ENCODE results near the gene MEGF6.

Gene MEGF6

DNA sequence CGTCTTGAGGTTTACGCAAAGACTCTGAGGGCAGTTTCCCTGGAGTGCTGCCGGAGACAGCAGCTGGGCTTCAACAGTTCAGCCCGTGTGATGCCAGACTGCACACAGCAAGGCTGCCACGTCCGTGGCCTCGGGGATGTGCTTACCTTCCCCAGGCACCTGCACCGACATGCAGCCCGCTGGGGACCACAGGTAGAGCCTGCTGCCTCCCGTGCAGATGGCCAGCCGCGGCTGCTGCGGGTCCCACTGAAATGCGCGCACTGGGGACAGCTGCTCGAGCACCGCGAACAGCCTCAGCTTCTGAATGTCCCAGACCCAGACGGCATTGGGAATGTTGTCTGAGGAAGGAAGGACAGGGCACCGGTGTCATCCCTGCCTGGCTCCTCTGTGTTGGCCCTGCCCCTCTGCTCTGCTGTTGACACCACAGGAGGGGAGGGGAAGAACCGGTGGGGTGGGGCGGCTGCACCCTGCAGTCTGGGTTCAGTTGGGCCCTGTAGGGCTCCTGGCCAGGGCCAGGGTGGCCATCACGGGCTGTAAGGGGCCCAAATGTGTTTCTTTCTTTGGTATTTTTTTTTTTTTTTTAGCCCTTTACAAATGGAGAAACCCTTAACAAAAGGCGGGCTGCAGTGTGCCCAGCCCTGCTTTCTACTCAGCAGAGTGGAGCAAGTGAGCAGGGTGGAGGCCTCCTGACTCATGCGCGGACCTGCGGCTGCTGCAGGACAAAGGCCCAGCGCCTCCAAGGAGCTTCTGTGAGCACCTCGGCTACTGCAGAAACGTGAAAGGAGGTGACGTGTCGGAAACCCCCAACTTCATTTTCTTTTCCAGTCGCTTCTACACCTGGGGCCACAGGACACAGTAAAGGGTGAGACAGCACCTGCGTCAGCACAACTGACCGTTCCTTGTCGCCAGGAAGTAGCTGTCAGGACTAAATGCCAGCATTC lies 20.3 kb upstream of the MEGF6 start:
- no peak overlapping the region for H3K27ac ChIP-seq
- TF ChIP-seq, protein P1, sequence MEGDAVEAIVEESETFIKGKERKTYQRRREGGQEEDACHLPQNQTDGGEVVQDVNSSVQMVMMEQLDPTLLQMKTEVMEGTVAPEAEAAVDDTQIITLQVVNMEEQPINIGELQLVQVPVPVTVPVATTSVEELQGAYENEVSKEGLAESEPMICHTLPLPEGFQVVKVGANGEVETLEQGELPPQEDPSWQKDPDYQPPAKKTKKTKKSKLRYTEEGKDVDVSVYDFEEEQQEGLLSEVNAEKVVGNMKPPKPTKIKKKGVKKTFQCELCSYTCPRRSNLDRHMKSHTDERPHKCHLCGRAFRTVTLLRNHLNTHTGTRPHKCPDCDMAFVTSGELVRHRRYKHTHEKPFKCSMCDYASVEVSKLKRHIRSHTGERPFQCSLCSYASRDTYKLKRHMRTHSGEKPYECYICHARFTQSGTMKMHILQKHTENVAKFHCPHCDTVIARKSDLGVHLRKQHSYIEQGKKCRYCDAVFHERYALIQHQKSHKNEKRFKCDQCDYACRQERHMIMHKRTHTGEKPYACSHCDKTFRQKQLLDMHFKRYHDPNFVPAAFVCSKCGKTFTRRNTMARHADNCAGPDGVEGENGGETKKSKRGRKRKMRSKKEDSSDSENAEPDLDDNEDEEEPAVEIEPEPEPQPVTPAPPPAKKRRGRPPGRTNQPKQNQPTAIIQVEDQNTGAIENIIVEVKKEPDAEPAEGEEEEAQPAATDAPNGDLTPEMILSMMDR (conservative IDR thresholded peaks at IDR 0.05), result no peak
- TF ChIP-seq ZFX (IDR thresholded peaks at IDR 0.05), result no peak

DNA sequence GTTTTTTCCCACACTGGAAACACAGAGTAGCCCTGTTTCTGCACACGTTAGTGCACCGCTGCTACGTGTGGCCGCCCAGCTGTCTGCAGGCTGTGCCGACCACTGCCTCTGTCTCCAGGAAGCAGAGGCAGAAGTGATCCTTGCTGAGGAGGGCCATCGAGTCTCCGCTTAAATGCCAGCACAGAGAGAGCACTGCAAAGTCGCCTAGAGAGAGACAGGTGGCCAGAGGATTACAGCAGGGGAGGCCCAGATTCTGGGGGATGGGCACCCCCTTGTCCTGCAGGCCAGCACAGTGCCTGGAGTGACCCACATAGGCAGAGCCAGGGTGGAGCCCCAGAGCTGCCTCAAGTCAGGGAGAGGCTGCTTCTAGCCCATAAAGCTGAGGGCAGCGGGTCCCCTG lies 19.6 kb upstream of the MEGF6 start:
- no peak overlapping the region for H3K27ac ChIP-seq
- TF ChIP-seq ZFX (IDR thresholded peaks at IDR 0.05), result no peak
- TF ChIP-seq, protein P1 (conservative IDR thresholded peaks at IDR 0.05), result no peak

DNA sequence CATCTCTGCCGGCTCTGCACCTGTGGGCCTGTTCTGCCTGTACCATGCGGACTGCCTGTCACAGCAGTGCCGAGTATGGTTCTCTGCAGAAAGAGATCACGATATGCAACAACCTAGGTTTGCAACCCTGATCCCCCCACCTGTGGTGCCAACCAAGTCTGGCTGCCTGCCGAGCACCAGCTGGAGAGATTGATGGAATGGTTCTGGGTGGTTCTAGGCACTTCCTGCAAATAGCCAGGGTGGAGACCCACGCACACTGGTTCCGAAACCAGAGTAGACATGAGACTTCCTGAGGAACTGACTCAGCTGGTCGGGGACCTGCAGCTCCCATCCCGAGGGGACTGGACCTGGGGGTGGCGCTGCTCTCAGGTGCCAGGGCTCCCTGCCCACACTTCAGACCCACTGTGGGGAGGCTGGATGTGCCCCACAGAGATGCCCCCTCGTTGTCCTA lies 18.9 kb upstream of the MEGF6 start:
- H3K27ac ChIP-seq, result no peak overlapping the region
- TF ChIP-seq, protein P1 (conservative IDR thresholded peaks at IDR 0.05), result no peak
- no peak for TF ChIP-seq ZFX (IDR thresholded peaks at IDR 0.05)

DNA sequence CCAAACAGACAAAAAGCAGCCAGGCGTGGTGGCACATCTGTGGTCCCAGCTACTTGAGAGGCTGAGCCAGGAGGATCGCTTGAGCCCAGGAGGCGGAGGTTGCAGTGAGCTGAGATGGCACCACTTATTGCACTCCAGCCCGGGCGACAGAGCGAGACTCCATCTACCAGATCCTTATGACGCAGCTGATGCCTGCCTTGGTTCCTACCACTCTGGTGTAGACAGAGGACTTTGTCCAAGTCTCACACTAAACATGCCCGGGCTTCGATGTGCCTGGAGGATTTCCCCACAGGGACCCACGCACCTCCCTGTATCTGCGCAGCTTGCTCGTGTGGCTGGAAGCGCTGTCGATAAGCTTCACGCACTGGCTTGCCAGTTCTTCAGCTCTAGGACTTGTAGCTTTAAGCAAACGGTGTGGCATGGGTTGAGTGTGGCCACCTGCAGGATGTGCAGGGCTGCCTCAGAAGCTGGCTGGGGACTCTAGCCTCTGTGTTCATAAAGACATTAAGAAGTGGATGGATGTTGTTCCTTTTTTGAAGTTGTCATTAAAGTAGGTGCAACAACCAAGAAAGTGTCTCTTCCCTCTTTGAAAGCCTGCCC lies 18.4 kb upstream of the MEGF6 start:
- no peak for TF ChIP-seq ZFX (IDR thresholded peaks at IDR 0.05)
- TF ChIP-seq, protein P1 (conservative IDR thresholded peaks at IDR 0.05), result no peak
- no peak overlapping the region for H3K27ac ChIP-seq

DNA sequence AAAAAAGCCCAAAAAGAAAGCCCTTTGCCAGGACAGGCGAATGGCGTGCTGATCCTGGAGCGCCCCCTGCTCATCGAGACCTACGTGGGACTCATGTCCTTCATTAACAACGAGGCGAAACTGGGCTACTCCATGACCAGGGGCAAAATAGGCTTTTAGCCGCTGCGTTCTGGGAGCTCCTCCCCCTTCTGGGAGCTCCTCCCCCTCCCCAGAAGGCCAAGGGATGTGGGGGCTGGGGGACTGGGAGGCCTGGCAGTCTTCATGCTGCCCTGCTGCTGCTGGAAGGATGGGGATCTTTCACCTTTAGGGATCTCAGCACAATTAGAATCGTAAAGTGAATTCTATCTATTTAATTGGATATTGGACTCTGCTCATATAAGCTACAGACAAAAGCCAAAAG lies 17.1 kb upstream of the MEGF6 start:
- TF ChIP-seq, protein P1 (conservative IDR thresholded peaks at IDR 0.05), result no peak
- no peak for TF ChIP-seq ZFX (IDR thresholded peaks at IDR 0.05)

DNA sequence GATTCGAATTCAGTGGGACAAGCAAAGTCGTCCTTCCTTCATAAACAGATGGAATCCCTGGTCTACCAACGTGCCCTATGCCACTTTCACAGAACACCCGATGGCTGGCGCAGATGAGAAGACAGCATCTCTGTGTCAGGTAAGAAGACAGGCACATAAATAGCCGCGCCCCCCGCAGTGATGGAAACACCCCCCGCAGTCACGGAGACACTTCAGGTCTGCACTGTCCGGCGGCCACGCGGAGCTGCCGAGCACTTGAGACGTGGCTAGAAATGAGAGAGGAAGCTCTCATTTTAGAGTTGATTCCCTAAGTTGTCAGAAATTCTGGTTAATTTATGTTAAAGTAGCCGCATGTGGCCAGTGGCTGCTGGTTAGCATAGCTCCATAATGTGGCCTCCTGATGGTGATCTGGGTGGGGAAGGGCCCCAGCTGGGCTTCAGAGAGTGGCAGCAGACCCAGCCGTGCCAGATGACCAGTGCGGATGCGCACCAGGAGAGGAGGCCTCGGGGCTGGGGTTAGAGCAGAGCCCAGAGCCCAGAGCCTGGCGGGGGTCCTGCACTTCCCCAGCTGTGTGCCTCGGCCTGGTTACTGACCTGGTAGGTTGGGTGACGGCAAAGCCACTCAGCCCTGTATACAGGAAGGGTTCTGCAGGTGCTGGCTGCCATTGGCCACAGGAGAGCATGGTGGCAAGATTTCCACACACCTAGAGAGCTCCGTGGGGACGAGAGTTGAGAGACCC lies 16.4 kb upstream of the MEGF6 start:
- TF ChIP-seq, protein P1 (conservative IDR thresholded peaks at IDR 0.05), result no peak
- TF ChIP-seq ZFX (IDR thresholded peaks at IDR 0.05), result no peak

More for the DNA sequence above, 17.1 kb upstream of the MEGF6 start:
- no peak overlapping the region for H3K27ac ChIP-seq

More for the DNA sequence above, 16.4 kb upstream of the MEGF6 start:
- no peak overlapping the region for H3K27ac ChIP-seq
